GM12878 (cell line): ENCODE results near the gene MILR1. TPM values are rescaled to one million over a fixed set of nuclear protein-coding genes. Genes with fewer than 3 reads are reported as not detected.

ENCODE experiments used
- BCLAF1 ChIP-seq: fragments of 450-650 bp; IDR thresholded peaks from 2 replicates; pipeline ENCODE4 v1.6.1; 2017; ENCODE audit warnings: antibody characterized with exemption, mild to moderate bottlenecking, moderate library complexity
- CHD2 ChIP-seq: IDR thresholded peaks from 2 replicates; pipeline ENCODE4 v1.6.1; 2011; ENCODE audit warnings: low read depth, low read length, improper control_type of control experiment, borderline replicate concordance
- CREB1 ChIP-seq: IDR thresholded peaks from 2 replicates; pipeline ENCODE4 v1.6.1; 2012; ENCODE audit warnings: low read depth, mild to moderate bottlenecking, inconsistent platforms
- CTCF ChIP-seq, 3 experiments: IDR thresholded peaks in 2 of 3; conservative IDR thresholded peaks in 1 of 3; 2 replicates each; pipeline ENCODE4 v1.5.1; 2011; ENCODE audit warnings: low read depth in 3 of 3, low read length in 3 of 3, mild to moderate bottlenecking in 3 of 3, control low read depth in 2 of 3, moderate library complexity in 2 of 3, inconsistent platforms in 1 of 3, mixed read lengths in 1 of 3; ENCODE audit not compliant: control insufficient read depth in 2 of 3, insufficient read depth in 1 of 3; ENCODE audit errors: extremely low read depth in 1 of 3
- E2F8 ChIP-seq: fragments of 450-650 bp; IDR thresholded peaks from 2 replicates; pipeline ENCODE4 v1.6.1; 2018; ENCODE audit warnings: mild to moderate bottlenecking, low read depth, moderate library complexity; ENCODE audit not compliant: partially characterized antibody
- EGR1 ChIP-seq, 2 experiments: IDR thresholded peaks; 1 replicate in 1 of 2; 2 replicates in 1 of 2; pipeline ENCODE4 v1.6.1; 2011 to 2012; ENCODE audit warnings: low read depth in 2 of 2, low read length in 2 of 2, borderline replicate concordance in 1 of 2, mild to moderate bottlenecking in 1 of 2, moderate library complexity in 1 of 2
- ETV6 ChIP-seq, 2 experiments: fragments of 450-650 bp in 1 of 2; IDR thresholded peaks in 1 of 2; conservative IDR thresholded peaks in 1 of 2; 2 replicates each; pipeline ENCODE4 v1.6.1; 2014; ENCODE audit warnings: antibody characterized with exemption in 1 of 2, borderline replicate concordance in 1 of 2, low read depth in 1 of 2, mild to moderate bottlenecking in 1 of 2, moderate library complexity in 1 of 2
- HSF1 ChIP-seq: fragments of 150-350 bp; IDR thresholded peaks from 2 replicates; pipeline ENCODE4 v1.6.1; 2014; ENCODE audit warnings: mild to moderate bottlenecking, low read depth, low read length
- LARP7 ChIP-seq: fragments of 450-650 bp; IDR thresholded peaks from 2 replicates; pipeline ENCODE4 v1.6.1; 2017; ENCODE audit warnings: mild to moderate bottlenecking
- NR2C1 ChIP-seq: fragments of 450-650 bp; IDR thresholded peaks from 2 replicates; pipeline ENCODE4 v1.6.1; 2017; ENCODE audit warnings: antibody characterized with exemption, mild to moderate bottlenecking, moderate library complexity
- NR2F1 ChIP-seq: fragments of 450-650 bp; conservative IDR thresholded peaks from 2 replicates; pipeline ENCODE4 v1.6.1; 2017; ENCODE audit warnings: mild to moderate bottlenecking
- PKNOX1 ChIP-seq: fragments of 450-650 bp; IDR thresholded peaks from 2 replicates; pipeline ENCODE4 v1.6.1; 2016; ENCODE audit warnings: mild to moderate bottlenecking
- RB1 ChIP-seq: fragments of 450-650 bp; formaldehyde crosslinking; IDR thresholded peaks from 2 replicates; pipeline ENCODE4 v1.6.1; 2017; ENCODE audit warnings: mild to moderate bottlenecking, borderline replicate concordance
- SMAD5 ChIP-seq: IDR thresholded peaks from 2 replicates; pipeline ENCODE4 v1.6.1; 2016; ENCODE audit warnings: antibody characterized with exemption, low read depth
- SP1 ChIP-seq: IDR thresholded peaks from one replicate; pipeline ENCODE4 v1.6.1; 2011; ENCODE audit warnings: low read depth, low read length
- SUPT20H ChIP-seq: IDR thresholded peaks from 2 replicates; pipeline ENCODE4 v1.6.1; 2011; ENCODE audit warnings: low read depth, mild to moderate bottlenecking, low read length, moderate library complexity, borderline replicate concordance; ENCODE audit not compliant: control insufficient read depth
- SUZ12 ChIP-seq: fragments of 200-600 bp; sonication (generic); IDR thresholded peaks from one replicate; pipeline ENCODE4 v1.6.1; 2018; ENCODE audit warnings: antibody characterized with exemption, mild to moderate bottlenecking; ENCODE audit not compliant: unreplicated experiment
- YBX1 ChIP-seq: fragments of 450-650 bp; IDR thresholded peaks from 2 replicates; pipeline ENCODE4 v1.6.1; 2016; ENCODE audit warnings: antibody characterized with exemption
- ZNF207 ChIP-seq: fragments of 450-650 bp; IDR thresholded peaks from 2 replicates; pipeline ENCODE4 v1.6.1; 2014; ENCODE audit warnings: antibody characterized with exemption, mild to moderate bottlenecking, borderline replicate concordance
- ZNF217 ChIP-seq: fragments of 450-650 bp; IDR thresholded peaks from 2 replicates; pipeline ENCODE4 v1.6.1; 2017; ENCODE audit warnings: antibody characterized with exemption, mild to moderate bottlenecking
- polyA plus RNA-seq, 11 experiments: library from polyadenylated mRNA; depleted of rRNA in 4 of 11; unstranded in 6 of 11; stranded (reverse) in 5 of 11; fragments of >200 nt; fragmentation: Nextera tagmentation in 4 of 11; fragmentation: Illumina TruSeq in 1 of 11; extraction: Ambion mirVana in 4 of 11; extraction: Trizol in 1 of 11; gene quantifications; 1 replicate in 1 of 11; 2 replicates in 10 of 11; pipeline versions ENCODE4 v1.2.1 to v1.2.3, GENCODE V29; 2011 to 2016; ENCODE audit warnings: inconsistent platforms in 2 of 11, missing spikeins in 2 of 11, low read depth in 1 of 11
- total RNA-seq, 4 experiments: library from RNA; depleted of rRNA in 3 of 4; stranded (reverse); fragments of >200 nt in 3 of 4; fragmentation: Illumina TruSeq in 1 of 4; extraction: Trizol in 1 of 4; gene quantifications; 2 replicates each; pipeline versions ENCODE4 v1.2.1 to v1.2.3, GENCODE V29; 2013 to 2021

Gene MILR1
- total and polyA plus RNA-seq, 10 of the 15 experiments (the other 5 are each of a cell fraction or from before 2014, with no cell fraction given), result 2.0 to 47.2 (median 17.2) TPM

GRCh38 chr17:64403881-64404460, 44.9 kb upstream of the MILR1 start (continued):
- TF ChIP-seq HSF1 (no peak), LARP7 (0 out of 2 replicates have a peak, but pooled peaks have one; percentile 47), ZNF207 (0 out of 2 replicates have a peak, but pooled peaks have one; percentile 16), NR2F1 (peak; percentile 87), E2F8 (no peak), ETV6 (conservative IDR thresholded peaks at IDR 0.05 in 1 of 2, IDR thresholded peaks at IDR 0.05 in 1 of 2; ENCODE audit: borderline replicate concordance in 1 of 2, low read depth in 1 of 2) (no peak), NR2C1 (peak; percentile 40; the same call in 1 of the 2 replicates), ZNF217 (no peak; the same call in 1 of the 2 replicates), SUZ12 (no peak), EGR1 (IDR thresholded peaks at IDR 0.05; ENCODE audit: borderline replicate concordance in 1 of 2, low read depth in 2 of 2, low read length in 2 of 2) (no peak), SP1 (no peak), SUPT20H (no peak), BCLAF1 (no peak), CHD2 (no peak), RB1 (no peak), SMAD5 (no peak), PKNOX1 (no peak), CTCF (IDR thresholded peaks at IDR 0.05 in 2 of 3, conservative IDR thresholded peaks at IDR 0.05 in 1 of 3; ENCODE audit: control insufficient read depth in 2 of 3, extremely low read depth in 1 of 3, insufficient read depth in 1 of 3, low read depth in 3 of 3, low read length in 3 of 3) (no peak), CREB1 (no peak), YBX1 (no peak)
